KOPT-K1 (cell line): Measurements from ENCODE around the gene PTPRC.

ENCODE experiments used
- H3K27ac ChIP-seq: fragments of 200-600 bp; sonication (generic); 2 replicates; pipeline ENCODE4 v1.5.1; 2016; ENCODE audit warnings: antibody characterized with exemption, mild to moderate bottlenecking, low read depth, low read length; ENCODE audit not compliant: poor library complexity, severe bottlenecking
- H3K36me3 ChIP-seq: fragments of 200-600 bp; sonication (generic); 2 replicates; pipeline ENCODE4 v1.5.1; 2017; ENCODE audit warnings: antibody characterized with exemption, mild to moderate bottlenecking, low read length, moderate library complexity; ENCODE audit not compliant: insufficient read depth
- H3K9me3 ChIP-seq: fragments of 200-600 bp; sonication (generic); 2 replicates; pipeline ENCODE4 v1.5.1; 2017; ENCODE audit warnings: antibody characterized with exemption, low read length, mild to moderate bottlenecking; ENCODE audit not compliant: insufficient read depth, poor library complexity, severe bottlenecking

Gene PTPRC

DNA sequence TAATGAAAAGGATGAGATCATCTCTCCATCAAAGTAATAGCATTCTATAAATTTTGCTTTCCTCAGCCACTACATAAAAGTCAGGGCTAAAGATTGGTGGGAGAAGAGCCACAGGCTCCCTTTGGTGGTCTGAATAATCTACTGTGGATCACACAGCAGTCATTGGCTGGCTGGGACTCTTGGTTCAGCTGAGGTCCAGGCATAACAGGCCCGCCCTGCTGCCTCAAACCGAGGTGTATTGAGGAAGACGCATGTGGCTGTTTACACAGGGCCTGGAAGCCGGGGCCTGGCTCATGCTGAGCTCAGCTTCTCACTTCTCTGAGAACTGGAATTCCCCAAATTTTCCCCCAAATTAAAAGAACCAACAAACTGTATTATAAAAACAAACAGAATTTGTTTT is 139.2 kb downstream of the PTPRC start:
- no peaks in the 10 kb centered on the region for H3K36me3 ChIP-seq
- no peak overlapping the region for H3K27ac ChIP-seq
- H3K9me3 ChIP-seq: no peaks in the 10 kb centered on the region

DNA sequence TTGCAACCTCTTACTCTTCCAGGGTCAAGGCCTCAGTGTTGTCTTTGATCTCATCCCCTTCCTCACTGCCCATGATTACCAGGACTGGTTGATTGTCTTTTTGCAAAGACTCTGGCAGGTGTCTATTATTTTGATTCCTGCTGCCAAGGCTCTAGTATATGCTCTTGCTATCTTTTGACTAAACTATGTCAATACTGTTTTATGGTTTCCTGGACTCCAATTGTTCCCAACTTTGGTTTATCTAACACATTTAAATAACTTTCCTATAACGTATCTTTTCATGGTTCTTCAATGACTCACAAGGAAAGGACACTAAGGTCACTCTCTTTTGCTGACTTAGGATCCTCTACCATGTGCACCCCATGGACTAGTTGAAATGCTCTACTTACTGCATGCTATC is 141.5 kb downstream of the PTPRC start:
- no peak overlapping the region for H3K27ac ChIP-seq
- H3K9me3 ChIP-seq: no peaks in the 10 kb centered on the region
- H3K36me3 ChIP-seq: no peaks in the 10 kb centered on the region

- Histone ChIP-seq H3K36me3 (no peaks in the 10 kb centered on the region), H3K9me3 (no peaks in the 10 kb centered on the region), H3K27ac (peak overlapping the region; percentile 51)
Measured at GRCh38 chr1:198788561-198789064, 149.8 kb downstream of the PTPRC start.

GRCh38 chr1:198793714-198794113 is 154.9 kb downstream of the PTPRC start:
- no peaks in the 10 kb centered on the region for H3K36me3 ChIP-seq
- H3K27ac ChIP-seq: no peak overlapping the region
- peaks cover 33% of the 10 kb centered on the region for H3K9me3 ChIP-seq

DNA sequence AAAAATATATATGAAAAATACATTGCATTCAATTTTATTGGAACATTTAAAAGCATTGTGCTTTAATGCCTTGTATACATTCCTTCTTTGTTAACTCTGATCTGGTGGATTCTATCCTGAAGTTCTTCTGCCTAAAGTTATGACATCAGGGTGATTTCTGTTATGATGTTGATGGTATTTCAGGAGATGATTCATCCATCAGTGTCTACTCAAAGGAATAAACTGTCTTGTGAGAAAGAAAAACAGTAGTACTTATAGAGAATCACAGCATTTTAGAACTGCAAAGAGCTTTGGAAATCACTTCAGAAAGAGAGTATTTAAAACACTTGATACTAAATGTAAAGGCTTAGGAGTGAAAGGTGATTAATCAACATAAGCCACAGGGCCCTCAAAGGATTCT is 155.7 kb downstream of the PTPRC start:
- Histone ChIP-seq H3K27ac (no peak overlapping the region), H3K36me3 (no peaks in the 10 kb centered on the region)

GRCh38 chr1:198797656-198798055 is 158.8 kb downstream of the PTPRC start:
- Histone ChIP-seq H3K27ac (no peak overlapping the region), H3K9me3 (peaks cover 33% of the 10 kb centered on the region), H3K36me3 (no peaks in the 10 kb centered on the region)

More for the DNA sequence above, 155.7 kb downstream of the PTPRC start:
- peaks cover 33% of the 10 kb centered on the region for H3K9me3 ChIP-seq

GRCh38 chr1:198798923-198799386 is 160.1 kb downstream of the PTPRC start:
- H3K36me3 ChIP-seq: no peaks in the 10 kb centered on the region
- no peak overlapping the region for H3K27ac ChIP-seq
- H3K9me3 ChIP-seq: peaks cover 33% of the 10 kb centered on the region

DNA sequence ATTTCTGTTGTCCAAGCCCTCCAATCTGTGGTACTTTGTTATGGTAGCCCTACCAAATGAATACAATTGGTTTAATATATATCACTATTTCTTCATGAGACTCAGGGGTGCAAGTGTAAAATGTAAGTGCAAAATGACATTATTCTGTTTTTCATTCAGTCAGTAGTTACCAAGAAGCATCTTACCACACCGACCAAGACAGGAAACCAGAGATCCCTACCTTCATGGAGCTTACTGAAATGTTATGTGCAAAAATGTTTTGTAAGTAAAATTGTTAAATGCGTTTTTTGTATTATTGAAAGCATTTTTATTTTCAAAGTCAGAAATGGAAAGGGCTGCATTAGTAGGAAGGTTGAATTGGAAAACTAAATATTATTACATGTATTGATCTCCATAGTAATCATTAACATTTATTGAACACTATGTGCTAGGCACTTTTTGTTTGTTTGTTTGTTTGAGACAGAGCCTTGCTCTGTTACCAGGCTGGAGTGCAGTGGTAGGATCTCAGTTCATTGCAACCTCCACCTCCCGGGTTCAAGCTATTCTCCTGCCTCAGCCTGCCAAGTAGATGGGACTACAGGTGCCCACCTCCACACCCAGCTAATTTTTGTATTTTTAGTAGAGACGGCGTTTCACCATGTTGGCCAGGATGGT is 166.8 kb downstream of the PTPRC start:
- Histone ChIP-seq H3K36me3 (no peaks in the 10 kb centered on the region), H3K9me3 (no peaks in the 10 kb centered on the region), H3K27ac (no peak overlapping the region)

- no peak overlapping the region for H3K27ac ChIP-seq
- no peaks in the 10 kb centered on the region for H3K9me3 ChIP-seq
- no peaks in the 10 kb centered on the region for H3K36me3 ChIP-seq
Measured at GRCh38 chr1:198806861-198807260, 168.0 kb downstream of the PTPRC start.
